Esophagus squamous epithelium (tissue), 4 donors: ENCODE results near the gene TTC28.

Experiments used
- POLR2A ChIP-seq, 4 donors: fragments of 450-650 bp; IDR thresholded peaks; one replicate each; pipeline ENCODE4 v1.6.1; 2017; ENCODE audit warnings: antibody characterized with exemption in 4 of 4, mild to moderate bottlenecking in 4 of 4, moderate library complexity in 3 of 4
- TF ChIP-seq, protein P1 (sequence below), 6 experiments: fragments of 450-650 bp in 4 of 6; fragments of 200-600 bp in 2 of 6; sonication (generic) in 2 of 6; IDR thresholded peaks; one replicate each; pipeline ENCODE4 v1.5.1; 2016 to 2019; ENCODE audit warnings: antibody characterized with exemption in 6 of 6, mild to moderate bottlenecking in 4 of 6, moderate library complexity in 4 of 6

DNA sequence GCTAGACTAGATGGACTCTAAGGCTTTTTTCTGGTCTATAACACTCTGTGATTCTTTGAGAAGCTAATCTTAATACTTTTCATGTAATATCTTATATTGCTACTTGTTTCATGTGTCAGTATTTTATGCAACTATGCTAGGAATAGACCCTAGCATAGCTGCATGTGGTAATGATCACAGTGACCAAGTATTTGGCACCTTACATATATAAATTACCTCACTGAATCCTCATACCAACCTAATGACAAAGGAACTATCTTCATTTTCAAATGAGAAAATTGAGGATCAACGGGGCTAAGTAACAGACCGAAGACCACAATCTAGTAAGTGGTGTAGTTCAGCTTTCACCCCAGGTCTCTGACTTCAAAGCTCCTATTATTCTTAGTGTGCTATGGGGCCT lies 433.2 kb downstream of the TTC28 start:
- TF ChIP-seq, protein P1, sequence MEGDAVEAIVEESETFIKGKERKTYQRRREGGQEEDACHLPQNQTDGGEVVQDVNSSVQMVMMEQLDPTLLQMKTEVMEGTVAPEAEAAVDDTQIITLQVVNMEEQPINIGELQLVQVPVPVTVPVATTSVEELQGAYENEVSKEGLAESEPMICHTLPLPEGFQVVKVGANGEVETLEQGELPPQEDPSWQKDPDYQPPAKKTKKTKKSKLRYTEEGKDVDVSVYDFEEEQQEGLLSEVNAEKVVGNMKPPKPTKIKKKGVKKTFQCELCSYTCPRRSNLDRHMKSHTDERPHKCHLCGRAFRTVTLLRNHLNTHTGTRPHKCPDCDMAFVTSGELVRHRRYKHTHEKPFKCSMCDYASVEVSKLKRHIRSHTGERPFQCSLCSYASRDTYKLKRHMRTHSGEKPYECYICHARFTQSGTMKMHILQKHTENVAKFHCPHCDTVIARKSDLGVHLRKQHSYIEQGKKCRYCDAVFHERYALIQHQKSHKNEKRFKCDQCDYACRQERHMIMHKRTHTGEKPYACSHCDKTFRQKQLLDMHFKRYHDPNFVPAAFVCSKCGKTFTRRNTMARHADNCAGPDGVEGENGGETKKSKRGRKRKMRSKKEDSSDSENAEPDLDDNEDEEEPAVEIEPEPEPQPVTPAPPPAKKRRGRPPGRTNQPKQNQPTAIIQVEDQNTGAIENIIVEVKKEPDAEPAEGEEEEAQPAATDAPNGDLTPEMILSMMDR (IDR thresholded peaks at IDR 0.05), result no peak
- TF ChIP-seq POLR2A (IDR thresholded peaks at IDR 0.05), result no peak
